HL-60 (cell line): Measurements from ENCODE around the gene CYP4F3.
"Not testable (repeated sequence)": the region's sequence is repeated elsewhere in the genome, so short reads cannot be mapped to it uniquely, and the experiment has no call there.

Experiments
- POLR2AphosphoS5 ChIP-seq: IDR thresholded peaks from 2 replicates; pipeline ENCODE4 v1.6.1; 2012; ENCODE audit warnings: low read depth
- TF ChIP-seq, protein P1 (sequence below): IDR thresholded peaks from one replicate; pipeline ENCODE4 v1.5.1; 2011; ENCODE audit warnings: low read length, control low read depth, inconsistent platforms; ENCODE audit not compliant: insufficient read depth
- TF ChIP-seq, protein P2 (sequence below): IDR thresholded peaks from 2 replicates; pipeline ENCODE4 v1.6.1; 2012; ENCODE audit warnings: low read depth; ENCODE audit not compliant: insufficient replicate concordance

DNA sequence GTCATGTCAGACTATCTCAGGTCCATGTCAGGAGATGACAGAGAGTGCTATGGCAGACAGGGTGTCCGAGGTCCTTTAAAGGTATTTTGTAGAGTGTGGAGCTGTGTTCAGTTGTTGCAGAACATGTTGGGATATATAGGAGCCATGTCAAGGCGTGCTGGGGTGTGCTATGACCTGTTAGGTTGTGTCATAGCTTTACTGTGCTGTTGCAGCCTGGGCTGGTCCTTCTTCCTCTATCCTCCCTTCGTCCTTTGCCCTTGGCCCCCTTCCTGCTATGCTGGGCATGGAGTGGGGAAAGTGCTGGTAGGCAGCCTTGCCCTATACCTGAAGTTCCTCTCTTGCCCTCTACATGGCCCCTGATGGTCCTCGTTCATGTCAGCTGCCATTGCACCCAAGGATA lies 39.2 kb downstream of the CYP4F3 start:
- TF ChIP-seq, protein P1, sequence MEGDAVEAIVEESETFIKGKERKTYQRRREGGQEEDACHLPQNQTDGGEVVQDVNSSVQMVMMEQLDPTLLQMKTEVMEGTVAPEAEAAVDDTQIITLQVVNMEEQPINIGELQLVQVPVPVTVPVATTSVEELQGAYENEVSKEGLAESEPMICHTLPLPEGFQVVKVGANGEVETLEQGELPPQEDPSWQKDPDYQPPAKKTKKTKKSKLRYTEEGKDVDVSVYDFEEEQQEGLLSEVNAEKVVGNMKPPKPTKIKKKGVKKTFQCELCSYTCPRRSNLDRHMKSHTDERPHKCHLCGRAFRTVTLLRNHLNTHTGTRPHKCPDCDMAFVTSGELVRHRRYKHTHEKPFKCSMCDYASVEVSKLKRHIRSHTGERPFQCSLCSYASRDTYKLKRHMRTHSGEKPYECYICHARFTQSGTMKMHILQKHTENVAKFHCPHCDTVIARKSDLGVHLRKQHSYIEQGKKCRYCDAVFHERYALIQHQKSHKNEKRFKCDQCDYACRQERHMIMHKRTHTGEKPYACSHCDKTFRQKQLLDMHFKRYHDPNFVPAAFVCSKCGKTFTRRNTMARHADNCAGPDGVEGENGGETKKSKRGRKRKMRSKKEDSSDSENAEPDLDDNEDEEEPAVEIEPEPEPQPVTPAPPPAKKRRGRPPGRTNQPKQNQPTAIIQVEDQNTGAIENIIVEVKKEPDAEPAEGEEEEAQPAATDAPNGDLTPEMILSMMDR: not testable (repeated sequence)
- TF ChIP-seq POLR2AphosphoS5: not testable (repeated sequence)
- TF ChIP-seq, protein P2, sequence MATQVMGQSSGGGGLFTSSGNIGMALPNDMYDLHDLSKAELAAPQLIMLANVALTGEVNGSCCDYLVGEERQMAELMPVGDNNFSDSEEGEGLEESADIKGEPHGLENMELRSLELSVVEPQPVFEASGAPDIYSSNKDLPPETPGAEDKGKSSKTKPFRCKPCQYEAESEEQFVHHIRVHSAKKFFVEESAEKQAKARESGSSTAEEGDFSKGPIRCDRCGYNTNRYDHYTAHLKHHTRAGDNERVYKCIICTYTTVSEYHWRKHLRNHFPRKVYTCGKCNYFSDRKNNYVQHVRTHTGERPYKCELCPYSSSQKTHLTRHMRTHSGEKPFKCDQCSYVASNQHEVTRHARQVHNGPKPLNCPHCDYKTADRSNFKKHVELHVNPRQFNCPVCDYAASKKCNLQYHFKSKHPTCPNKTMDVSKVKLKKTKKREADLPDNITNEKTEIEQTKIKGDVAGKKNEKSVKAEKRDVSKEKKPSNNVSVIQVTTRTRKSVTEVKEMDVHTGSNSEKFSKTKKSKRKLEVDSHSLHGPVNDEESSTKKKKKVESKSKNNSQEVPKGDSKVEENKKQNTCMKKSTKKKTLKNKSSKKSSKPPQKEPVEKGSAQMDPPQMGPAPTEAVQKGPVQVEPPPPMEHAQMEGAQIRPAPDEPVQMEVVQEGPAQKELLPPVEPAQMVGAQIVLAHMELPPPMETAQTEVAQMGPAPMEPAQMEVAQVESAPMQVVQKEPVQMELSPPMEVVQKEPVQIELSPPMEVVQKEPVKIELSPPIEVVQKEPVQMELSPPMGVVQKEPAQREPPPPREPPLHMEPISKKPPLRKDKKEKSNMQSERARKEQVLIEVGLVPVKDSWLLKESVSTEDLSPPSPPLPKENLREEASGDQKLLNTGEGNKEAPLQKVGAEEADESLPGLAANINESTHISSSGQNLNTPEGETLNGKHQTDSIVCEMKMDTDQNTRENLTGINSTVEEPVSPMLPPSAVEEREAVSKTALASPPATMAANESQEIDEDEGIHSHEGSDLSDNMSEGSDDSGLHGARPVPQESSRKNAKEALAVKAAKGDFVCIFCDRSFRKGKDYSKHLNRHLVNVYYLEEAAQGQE: not testable (repeated sequence)
